Stimulated activated naive CD8-positive, alpha-beta T cell treated with anti-CD3 and anti-CD28 coated beads, Interleukin-15, Interleukin-2, amounts not matched to agents 100 U/mL and 50 U/mL, for 24 hours (primary cell): ENCODE measurements around the gene PPARGC1A.

Experiments
- ATAC-seq: fragments of 150-1000 bp; cut with Tn5 transposase; one replicate; pipeline ENCODE4 v1.10.0; 2021
- DNase-seq: peaks from one replicate; pipeline ENCODE4 v3.0.0; 2021

Gene PPARGC1A

DNA sequence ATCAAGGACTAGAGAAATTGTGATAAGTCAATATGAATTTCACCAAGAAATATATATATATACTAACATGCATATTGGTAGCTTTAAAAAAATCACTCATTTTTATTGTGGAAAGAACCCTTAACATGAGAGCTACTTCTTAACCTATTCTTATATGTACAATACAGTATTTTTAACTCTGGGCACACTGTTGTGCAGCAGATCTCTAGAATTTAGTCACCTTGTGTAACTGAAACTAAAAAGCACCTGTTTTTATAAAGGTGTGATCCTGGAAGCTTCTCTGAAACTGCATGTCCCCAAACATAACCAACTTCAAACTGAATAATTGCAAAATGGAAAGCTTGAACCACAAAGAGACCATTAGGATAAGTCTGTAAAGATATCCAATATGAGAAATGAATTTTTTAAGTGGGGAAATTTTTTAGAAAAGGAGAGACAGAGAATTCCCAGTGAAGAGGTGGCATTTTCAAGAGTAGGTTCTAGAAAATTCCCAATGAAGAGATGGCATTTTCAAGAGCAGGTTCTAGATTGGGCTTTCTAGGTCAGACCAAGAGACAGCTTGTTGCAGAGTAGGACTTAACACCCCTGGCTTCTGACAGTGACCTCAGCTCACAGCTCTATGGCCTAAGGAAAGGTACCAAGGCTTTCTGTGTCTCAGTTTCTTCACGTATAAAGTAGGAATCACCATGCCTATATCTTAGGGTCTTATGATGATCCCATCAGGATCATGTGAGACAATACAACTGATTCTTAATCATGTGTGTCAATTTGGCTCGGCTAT, 22.0 kb upstream of the PPARGC1A start:
- ATAC-seq (no peak), DNase-seq (no peak)

DNA sequence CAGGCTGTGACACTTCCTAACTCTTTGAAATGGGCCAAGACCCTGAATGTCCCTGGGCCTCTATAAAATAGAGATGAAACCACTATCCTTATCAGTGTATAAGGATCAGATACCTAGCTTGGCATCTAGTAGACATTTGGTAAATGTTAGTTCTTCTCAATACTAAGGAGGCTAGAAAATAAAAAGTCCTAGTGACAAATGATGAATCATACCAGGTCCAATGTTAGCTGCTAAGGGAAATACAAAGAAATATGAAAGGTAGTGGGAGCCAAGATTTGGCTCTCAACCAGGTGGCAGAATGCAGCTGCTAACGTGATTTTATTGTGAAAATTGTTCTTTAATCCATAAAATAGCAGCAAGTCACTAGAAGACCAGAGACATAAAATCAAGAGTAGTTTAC, 19.8 kb upstream of the PPARGC1A start:
- ATAC-seq (no peak), DNase-seq (no peak)

DNA sequence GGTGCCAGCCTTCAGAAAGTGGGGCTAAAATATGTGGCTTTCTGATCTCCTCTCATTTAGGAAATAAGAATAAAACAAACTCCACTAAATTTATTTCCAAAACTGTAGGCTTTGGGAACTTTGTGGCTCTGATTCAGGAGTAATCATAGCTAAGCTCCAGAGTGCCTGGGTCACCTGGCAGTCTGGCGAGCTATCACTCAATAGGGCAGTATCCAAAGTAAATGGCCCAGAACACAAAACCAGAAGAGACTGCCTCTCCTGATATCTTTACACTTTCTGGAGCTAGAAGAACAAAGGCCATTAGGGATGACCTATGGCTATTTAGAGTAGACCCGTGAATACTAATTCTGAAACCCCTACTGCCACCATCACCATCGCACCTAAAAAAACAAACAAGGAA, 17.0 kb upstream of the PPARGC1A start:
- no peak for ATAC-seq
- no peak for DNase-seq

DNA sequence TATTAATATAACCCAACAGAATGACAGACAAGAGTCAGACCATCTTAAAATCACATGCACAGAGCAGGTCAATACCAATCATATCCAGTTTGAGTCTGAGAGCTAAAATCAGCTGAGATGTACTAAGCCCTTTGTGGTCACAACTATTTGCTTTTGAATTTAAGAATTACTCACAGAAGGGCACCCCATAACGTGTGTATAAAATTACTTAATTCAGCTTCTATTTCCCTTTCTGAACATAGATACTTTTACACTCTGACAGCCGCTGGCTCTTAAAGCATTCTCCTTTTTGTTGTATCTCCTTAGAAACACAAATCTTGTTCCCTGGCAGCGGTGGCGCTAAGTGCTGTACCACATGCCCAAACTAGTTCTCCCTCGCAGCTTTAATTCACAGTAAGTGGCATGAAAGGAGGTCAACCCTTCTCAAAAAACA, 14.8 kb upstream of the PPARGC1A start:
- no peak for ATAC-seq
- no peak for DNase-seq

- DNase-seq (no peak), ATAC-seq (no peak)
These were observed 14.1 kb upstream of the PPARGC1A start for GRCh38 chr4:23903859-23904438.

GRCh38 chr4:23902222-23902804, 12.5 kb upstream of the PPARGC1A start:
- ATAC-seq = no peak
- no peak for DNase-seq

DNA sequence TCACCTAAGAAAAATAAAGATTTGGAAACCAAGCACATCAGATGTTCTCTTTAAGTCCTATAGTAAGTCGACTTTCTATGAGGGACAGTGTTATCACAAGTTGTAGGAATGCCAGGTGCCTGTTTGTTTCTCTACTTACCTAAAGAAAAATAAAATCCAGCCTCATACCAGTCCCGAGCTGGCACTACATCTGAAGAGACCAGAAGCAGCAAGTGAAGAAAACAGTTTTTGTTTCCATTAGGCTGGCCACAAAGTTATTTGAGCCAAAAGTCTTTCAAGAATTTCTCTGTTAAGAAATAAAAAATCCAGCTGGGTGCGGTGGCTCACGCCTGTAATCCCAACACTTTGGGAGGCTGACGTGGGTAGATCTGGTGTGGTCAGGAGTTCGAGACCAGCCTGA, 10.8 kb upstream of the PPARGC1A start:
- DNase-seq (no peak), ATAC-seq (no peak)

- ATAC-seq = no peak
- DNase-seq = no peak
These were observed 9.7 kb upstream of the PPARGC1A start for GRCh38 chr4:23899565-23899964.

DNA sequence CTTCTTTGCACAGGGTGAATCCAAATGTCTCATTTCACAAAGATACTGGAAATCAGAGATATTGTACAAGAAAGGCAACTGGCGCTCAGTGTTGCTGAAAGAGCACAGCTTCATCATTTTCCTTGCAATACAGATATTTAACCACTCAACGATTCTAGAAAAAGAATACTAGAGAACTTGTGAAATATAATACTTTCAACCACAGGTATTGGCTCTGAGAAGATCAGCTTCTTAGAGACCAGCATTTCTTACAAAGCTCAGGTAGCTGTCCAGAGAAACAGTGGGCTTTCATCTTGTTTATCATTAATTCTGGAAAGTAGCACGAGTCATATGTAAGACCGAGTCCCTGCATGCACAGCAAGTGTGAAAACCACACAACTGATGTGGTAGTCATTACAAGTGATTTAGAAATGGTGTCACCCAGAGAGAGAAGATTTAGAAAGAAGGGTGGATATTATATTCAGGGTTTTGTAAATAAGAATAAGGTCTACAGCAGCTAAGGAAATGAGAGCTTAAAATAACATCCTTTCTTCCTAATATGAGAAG, 7.8 kb upstream of the PPARGC1A start:
- DNase-seq = no peak
- no peak for ATAC-seq

DNA sequence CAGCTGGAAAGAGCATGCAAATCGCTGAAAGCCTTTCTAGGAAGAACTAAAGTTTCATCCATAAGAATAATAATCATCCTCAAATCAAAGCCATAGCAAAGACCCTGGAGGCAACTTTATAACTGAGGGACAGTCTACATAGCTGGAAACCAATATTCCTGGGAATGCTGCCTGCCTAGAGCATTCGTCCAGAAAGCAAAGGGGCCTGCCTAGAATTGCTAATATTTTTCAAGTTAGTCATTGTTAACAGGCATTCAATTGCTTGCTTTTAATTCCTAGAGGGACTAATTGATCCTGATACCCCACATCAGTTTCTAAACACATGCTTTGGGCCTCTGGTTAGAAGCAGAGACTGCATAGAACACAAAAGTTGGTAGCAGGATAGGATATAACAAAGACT, 4.2 kb upstream of the PPARGC1A start:
- no peak for DNase-seq
- ATAC-seq = no peak

- DNase-seq = no peak
- ATAC-seq = no peak
These were observed 1.2 kb upstream of the PPARGC1A start for GRCh38 chr4:23891064-23891421.

DNA sequence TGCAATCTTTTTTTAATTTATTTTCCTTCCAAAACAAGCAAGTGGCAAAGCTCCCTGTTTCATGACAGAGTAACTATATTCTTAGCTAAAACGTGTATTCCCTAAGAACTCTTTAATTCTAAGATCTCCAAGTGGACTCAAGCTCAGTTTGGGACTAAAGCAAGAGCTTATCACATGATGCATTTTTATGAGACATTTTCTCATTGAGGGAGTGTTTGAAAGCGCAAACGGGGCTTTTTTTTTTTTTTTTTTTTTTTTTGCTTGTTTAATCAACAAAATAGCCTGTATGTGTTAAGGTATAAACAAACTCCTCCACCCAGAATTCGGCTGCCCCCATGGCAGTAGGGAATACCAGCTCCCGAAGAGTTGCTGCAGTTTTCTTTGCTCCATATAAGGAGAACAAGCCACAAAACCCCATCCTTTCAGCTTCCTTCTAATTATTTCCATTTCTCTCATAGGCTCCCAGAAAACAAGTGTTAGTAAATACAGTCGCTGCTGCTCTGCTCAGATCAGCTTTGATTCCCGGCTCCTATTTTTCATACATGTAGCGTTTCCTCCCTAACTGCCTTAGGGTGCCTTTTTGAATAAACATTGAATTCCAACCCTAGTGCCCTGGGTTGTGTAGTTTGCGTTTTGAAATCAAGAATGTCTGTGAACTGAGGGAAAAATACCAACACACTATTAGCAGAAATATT, 669 bp upstream of the PPARGC1A start:
- DNase-seq = no peak

GRCh38 chr4:23889391-23889790, 456 bp downstream of the PPARGC1A start:
- DNase-seq = no peak
- no peak for ATAC-seq

More for the DNA sequence above, 669 bp upstream of the PPARGC1A start:
- ATAC-seq = no peak

- no peak for DNase-seq
- no peak for ATAC-seq
These were observed 1.2 kb downstream of the PPARGC1A start for GRCh38 chr4:23888421-23889319.

DNA sequence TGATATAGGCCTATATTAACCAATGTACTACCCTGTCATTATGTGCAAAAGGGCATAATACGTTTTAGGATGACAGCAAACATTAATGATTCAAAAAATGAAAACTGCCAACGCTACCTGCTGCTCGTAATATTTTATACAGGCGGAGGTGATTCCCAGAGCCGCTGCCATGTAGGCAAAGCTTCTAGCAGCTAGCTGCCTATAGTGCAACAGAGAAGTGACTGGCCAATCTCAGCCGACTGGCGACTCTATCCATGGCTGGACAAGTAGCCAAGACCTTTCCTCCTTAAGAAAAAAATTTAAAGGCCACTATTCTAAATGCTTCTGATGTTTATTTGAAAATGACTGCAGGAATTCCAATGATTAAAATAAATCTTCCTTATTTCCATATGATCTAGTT, 1.9 kb downstream of the PPARGC1A start:
- no peak for DNase-seq
- ATAC-seq = no peak

DNA sequence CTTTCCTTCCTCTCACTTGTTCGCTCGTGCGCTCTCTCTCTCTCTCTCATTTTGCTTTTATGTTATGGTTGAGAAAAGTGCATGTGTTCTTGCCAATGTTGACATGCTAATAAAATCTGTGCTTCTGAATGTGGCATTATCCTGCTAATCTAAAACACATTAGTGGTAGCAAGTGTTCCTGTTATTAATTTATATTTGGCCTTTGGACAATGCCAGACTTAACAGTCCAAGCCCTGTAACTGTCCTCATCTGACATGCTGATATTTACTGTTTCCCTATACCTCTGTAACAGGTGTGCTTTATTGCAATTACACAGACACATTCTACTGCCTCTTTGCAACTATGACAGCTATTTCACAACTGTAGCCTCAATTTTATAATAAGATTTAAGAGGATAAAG, 2.7 kb downstream of the PPARGC1A start:
- ATAC-seq (no peak), DNase-seq (no peak)

- DNase-seq (no peak), ATAC-seq (no peak)
These were observed 3.8 kb downstream of the PPARGC1A start for GRCh38 chr4:23885943-23886590.

GRCh38 chr4:23884741-23885140, 5.1 kb downstream of the PPARGC1A start:
- no peak for ATAC-seq
- no peak for DNase-seq

DNA sequence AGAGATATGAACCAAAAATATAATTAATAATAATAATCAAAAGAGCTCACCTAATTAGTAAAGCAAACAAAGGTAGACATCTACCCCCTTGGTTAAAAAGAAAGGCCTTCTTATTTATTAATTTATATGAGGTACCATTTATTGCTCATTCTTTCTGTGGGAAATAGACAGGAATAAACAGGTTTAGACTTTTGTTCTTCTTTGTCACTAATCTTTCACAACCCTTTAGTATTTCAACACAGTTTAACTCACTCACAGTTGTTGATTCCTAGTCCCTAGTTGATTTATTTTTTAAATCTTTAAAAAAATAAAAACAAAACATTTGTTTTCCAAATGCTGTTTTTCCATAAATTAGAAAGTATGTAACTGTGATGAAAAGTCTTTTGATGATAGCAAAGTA, 5.6 kb downstream of the PPARGC1A start:
- ATAC-seq (no peak), DNase-seq (no peak)

DNA sequence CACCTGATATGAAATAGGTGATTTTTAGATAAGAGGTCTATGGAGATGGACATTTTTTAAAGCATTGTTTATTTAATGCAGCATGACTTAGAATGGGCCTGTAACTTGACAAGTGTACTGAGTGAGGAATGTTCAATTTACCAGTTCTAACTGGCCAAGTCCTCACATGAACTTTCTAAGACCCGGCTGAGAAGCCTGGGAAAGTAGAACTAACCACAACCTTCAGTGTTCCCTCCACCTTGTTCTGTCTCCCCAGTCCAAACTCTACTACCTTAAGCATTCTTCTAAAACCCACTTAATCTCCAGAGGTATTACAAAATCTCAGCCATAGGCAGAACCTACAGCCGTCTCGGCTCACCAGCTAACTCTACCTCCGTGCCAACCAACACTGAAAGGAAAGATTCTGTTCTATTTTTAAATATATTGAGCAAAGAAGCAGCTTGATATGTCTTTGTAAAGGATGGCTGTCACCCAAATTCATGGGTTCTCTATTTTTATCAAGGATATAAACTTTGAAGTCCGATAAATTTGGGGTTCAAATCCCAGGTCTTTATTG, 6.8 kb downstream of the PPARGC1A start:
- ATAC-seq = no peak
- DNase-seq = no peak
